Mammary epithelial cell (primary cell): ENCODE measurements around the gene NUP160.
"Not testable (repeated sequence)": the region's sequence is repeated elsewhere in the genome, so short reads cannot be mapped to it uniquely, and the experiment has no call there.

Source experiments
- EZH2 ChIP-seq: IDR thresholded peaks from 2 replicates; pipeline ENCODE4 v1.6.1; 2012; ENCODE audit warnings: low read length, inconsistent platforms, borderline replicate concordance
- TF ChIP-seq, protein P1 (sequence below), 2 donors: IDR thresholded peaks in 1 of 2; conservative IDR thresholded peaks in 1 of 2; 2 replicates each; pipeline ENCODE4 v1.5.1; 2011 to 2012; ENCODE audit warnings: inconsistent platforms in 2 of 2, low read length in 2 of 2, mild to moderate bottlenecking in 2 of 2, control low read depth in 1 of 2, low read depth in 1 of 2; ENCODE audit not compliant: insufficient read depth in 1 of 2; ENCODE audit errors: extremely low read depth in 1 of 2

DNA sequence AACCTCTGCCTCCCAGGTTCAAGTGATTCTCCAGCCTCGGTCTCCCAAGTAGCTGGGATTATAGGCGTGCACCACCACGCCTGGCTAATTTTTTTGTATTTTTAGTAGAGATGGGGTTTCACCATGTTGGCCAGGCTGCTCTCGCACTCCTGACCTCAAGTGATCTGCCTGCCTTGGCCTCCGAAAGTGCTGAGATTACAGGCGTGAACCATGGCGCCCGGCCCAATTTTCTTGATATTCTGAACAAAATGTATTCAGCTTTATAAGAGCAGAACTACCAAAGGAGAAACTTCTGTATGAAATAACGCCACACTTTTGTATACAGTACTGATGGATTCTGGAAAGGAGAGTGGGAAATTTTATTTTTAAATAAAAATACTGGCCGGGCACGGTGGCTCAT is 88.9 kb downstream of the NUP160 start:
- TF ChIP-seq, protein P1, sequence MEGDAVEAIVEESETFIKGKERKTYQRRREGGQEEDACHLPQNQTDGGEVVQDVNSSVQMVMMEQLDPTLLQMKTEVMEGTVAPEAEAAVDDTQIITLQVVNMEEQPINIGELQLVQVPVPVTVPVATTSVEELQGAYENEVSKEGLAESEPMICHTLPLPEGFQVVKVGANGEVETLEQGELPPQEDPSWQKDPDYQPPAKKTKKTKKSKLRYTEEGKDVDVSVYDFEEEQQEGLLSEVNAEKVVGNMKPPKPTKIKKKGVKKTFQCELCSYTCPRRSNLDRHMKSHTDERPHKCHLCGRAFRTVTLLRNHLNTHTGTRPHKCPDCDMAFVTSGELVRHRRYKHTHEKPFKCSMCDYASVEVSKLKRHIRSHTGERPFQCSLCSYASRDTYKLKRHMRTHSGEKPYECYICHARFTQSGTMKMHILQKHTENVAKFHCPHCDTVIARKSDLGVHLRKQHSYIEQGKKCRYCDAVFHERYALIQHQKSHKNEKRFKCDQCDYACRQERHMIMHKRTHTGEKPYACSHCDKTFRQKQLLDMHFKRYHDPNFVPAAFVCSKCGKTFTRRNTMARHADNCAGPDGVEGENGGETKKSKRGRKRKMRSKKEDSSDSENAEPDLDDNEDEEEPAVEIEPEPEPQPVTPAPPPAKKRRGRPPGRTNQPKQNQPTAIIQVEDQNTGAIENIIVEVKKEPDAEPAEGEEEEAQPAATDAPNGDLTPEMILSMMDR (conservative IDR thresholded peaks at IDR 0.05 in 1 of 2, IDR thresholded peaks at IDR 0.05 in 1 of 2; ENCODE audit: extremely low read depth in 1 of 2, insufficient read depth in 1 of 2, low read depth in 1 of 2, low read length in 2 of 2) = not testable (repeated sequence)
- TF ChIP-seq EZH2 = not testable (repeated sequence)
